Thyroid gland (tissue), 4 donors: Measurements from ENCODE around the gene GJA9. TPM values are rescaled to one million over a fixed set of nuclear protein-coding genes. Genes with fewer than 3 reads are reported as not detected.

Experiments
- DNase-seq, 2 donors: peaks; one replicate each; pipeline ENCODE4 v3.0.0-alpha.2; 2019
- H3K27ac ChIP-seq, 3 donors: fragments of 200-600 bp; sonication (generic); 1 replicate in 2 of 3; 2 replicates in 1 of 3; pipeline ENCODE4 v1.5.1; 2016 to 2019; ENCODE audit warnings: mild to moderate bottlenecking in 1 of 3, moderate library complexity in 1 of 3
- H3K27me3 ChIP-seq: fragments of 200-600 bp; sonication (generic); one replicate; pipeline ENCODE4 v1.5.1; 2019
- H3K36me3 ChIP-seq, 2 donors: fragments of 200-600 bp; sonication (generic); one replicate each; pipeline ENCODE4 v1.5.1; 2016 to 2019
- H3K4me1 ChIP-seq, 2 donors: fragments of 200-600 bp; sonication (generic); one replicate each; pipeline ENCODE4 v1.5.1; 2017 to 2019
- H3K4me3 ChIP-seq, 3 donors: fragments of 200-600 bp; sonication (generic); replicated peaks in 1 of 3; 1 replicate in 2 of 3; 2 replicates in 1 of 3; pipeline ENCODE4 v1.5.1; 2016; ENCODE audit warnings: mild to moderate bottlenecking in 1 of 3
- H3K9me3 ChIP-seq: fragments of 200-600 bp; sonication (generic); one replicate; pipeline ENCODE4 v1.5.1; 2017
- POLR2A ChIP-seq, 2 donors: fragments of 450-650 bp; IDR thresholded peaks; one replicate each; pipeline ENCODE4 v1.6.1; 2017; ENCODE audit warnings: antibody characterized with exemption in 2 of 2, mild to moderate bottlenecking in 2 of 2, moderate library complexity in 1 of 2
- WGBS, 2 donors: methylation state at CpG; one replicate each; pipeline ENCODE4 v1.1.5; 2017; 5-methylcytosine and 5-hydroxymethylcytosine counted together
- intact Hi-C: fragments of 100-400 bp; cut with DNase I; formaldehyde crosslinking; loops from one replicate; pipeline ENCODE4 v1.15.1; 2023
- small RNA-seq: library from RNA; depleted of rRNA; stranded (forward); fragments of <200 nt; gene quantifications from one replicate; pipeline ENCODE3, GENCODE V24; 2016
- total RNA-seq, 4 donors: library from RNA; depleted of rRNA; stranded (reverse); fragments of >200 nt; gene quantifications; one replicate each; pipeline ENCODE4 v1.2.3, GENCODE V29; 2016
- TF ChIP-seq, protein P1 (sequence below), 6 experiments: fragments of 200-600 bp in 3 of 6; fragments of 450-650 bp in 3 of 6; sonication (generic) in 3 of 6; IDR thresholded peaks; one replicate each; pipeline ENCODE4 v1.5.1; 2016 to 2019; ENCODE audit warnings: antibody characterized with exemption in 6 of 6, mild to moderate bottlenecking in 2 of 6, inconsistent platforms in 1 of 6, moderate library complexity in 1 of 6

The GJA9 gene
- total RNA-seq, 4 donors from 2014 or later = not detected

DNA sequence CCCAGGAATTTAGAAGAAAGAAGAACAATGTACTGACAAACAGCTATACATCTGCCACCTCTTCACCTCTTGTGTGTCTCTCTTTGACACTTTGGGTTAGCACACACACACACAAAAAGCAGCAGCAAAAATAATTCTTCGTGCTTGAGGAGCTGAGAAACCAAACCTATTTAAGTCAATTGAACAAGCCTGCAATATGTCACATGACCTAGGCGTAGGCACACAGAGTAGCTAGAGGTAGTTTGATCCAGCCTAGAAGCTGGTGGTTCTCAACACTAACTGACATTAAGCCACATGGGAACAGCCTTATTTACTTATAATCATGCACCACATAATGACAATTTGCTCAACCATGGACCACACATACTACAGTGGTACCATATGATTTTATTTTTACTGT is 54.1 kb downstream of the GJA9 start:
- 57 to 58% methylated on average over 2 of the region's 2 CpGs for WGBS, 2 donors
- TF ChIP-seq, protein P1, sequence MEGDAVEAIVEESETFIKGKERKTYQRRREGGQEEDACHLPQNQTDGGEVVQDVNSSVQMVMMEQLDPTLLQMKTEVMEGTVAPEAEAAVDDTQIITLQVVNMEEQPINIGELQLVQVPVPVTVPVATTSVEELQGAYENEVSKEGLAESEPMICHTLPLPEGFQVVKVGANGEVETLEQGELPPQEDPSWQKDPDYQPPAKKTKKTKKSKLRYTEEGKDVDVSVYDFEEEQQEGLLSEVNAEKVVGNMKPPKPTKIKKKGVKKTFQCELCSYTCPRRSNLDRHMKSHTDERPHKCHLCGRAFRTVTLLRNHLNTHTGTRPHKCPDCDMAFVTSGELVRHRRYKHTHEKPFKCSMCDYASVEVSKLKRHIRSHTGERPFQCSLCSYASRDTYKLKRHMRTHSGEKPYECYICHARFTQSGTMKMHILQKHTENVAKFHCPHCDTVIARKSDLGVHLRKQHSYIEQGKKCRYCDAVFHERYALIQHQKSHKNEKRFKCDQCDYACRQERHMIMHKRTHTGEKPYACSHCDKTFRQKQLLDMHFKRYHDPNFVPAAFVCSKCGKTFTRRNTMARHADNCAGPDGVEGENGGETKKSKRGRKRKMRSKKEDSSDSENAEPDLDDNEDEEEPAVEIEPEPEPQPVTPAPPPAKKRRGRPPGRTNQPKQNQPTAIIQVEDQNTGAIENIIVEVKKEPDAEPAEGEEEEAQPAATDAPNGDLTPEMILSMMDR (IDR thresholded peaks at IDR 0.05) = no peak
- TF ChIP-seq POLR2A (IDR thresholded peaks at IDR 0.05) = no peak
- no peaks in the 10 kb centered on the region for H3K9me3 ChIP-seq
- no peaks in the 10 kb centered on the region for H3K4me1 ChIP-seq
- H3K27me3 ChIP-seq = no peaks in the 10 kb centered on the region
- no peaks in the 10 kb centered on the region for H3K36me3 ChIP-seq
- H3K27ac ChIP-seq = no peak overlapping the region
- no peak overlapping the region for H3K4me3 ChIP-seq
- no peak for DNase-seq
- intact Hi-C loops = no loop called here

DNA sequence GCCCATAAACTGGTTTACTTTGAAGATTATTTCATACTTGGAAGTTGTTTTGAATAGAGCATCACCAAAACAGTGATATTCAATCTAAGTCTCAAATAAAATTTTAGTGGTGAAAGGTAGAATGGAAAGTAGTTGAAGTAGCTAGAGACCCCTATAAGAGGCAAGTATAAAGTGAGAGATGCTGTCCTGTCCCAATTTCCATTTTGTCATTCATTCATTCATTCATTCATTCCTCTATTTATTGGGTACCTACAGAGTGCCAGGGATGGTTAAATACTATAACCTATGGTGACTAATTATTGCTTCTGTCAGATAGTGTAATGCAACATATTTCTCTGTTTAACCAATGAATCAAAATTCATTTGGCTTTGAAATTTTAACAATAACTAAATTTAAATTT is 54.5 kb downstream of the GJA9 start:
- no peak for TF ChIP-seq POLR2A (IDR thresholded peaks at IDR 0.05)
- TF ChIP-seq, protein P1 (IDR thresholded peaks at IDR 0.05) = no peak
- DNase-seq = no peak

DNA sequence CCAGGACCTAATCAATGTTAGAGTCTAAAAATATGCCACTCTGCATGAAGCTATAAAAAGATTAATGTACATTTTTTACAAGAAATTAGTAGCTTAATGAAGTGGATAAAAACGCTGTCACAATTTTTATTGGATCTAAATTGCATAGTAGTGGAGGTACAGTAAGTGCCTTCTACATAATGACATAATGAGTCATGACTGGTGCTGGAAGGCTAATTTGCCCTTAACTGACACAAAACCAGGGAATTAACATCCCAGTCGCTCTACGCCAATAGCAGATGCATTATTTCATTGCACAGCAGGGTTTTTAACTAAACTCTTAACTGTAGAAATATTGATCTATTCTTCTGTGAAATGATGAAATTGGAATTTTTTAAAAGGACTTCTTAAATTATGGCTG is 55.1 kb downstream of the GJA9 start:
- intact Hi-C loops = no loop called here

More for the DNA sequence above, 54.5 kb downstream of the GJA9 start:
- H3K27me3 ChIP-seq = no peaks in the 10 kb centered on the region
- H3K4me1 ChIP-seq = no peaks in the 10 kb centered on the region
- no peaks in the 10 kb centered on the region for H3K9me3 ChIP-seq
- H3K27ac ChIP-seq = no peak overlapping the region
- no peaks in the 10 kb centered on the region for H3K36me3 ChIP-seq
- no peak overlapping the region for H3K4me3 ChIP-seq
- intact Hi-C loops = no loop called here

More for the DNA sequence above, 55.1 kb downstream of the GJA9 start:
- Histone ChIP-seq H3K4me1 (no peaks in the 10 kb centered on the region), H3K9me3 (no peaks in the 10 kb centered on the region), H3K27ac (no peak overlapping the region), H3K4me3 (no peak overlapping the region), H3K36me3 (no peaks in the 10 kb centered on the region), H3K27me3 (no peaks in the 10 kb centered on the region)
- DNase-seq = no peak
- WGBS, 2 donors = 80 to 89% methylated on average over 3 of the region's 3 CpGs
- no peak for TF ChIP-seq POLR2A (IDR thresholded peaks at IDR 0.05)
- TF ChIP-seq, protein P1 (IDR thresholded peaks at IDR 0.05) = no peak

Small RNA genes lying within 50 kb of the gene (small RNA-seq; reads per million reads assigned to genes)
- gene GJA9-MYCBP (not detected), gene RNU6-605P (not detected)

Other genes with a start within 250 kb of the GJA9 start
- gene RRAGC, start 21.8 kb downstream of the GJA9 start, total RNA-seq = 10 to 100 TPM; 13.2 to 20.3 (median 15.7) TPM
- gene MYCBP, start 8.2 kb downstream of the GJA9 start, total RNA-seq = 10 to 100 TPM; 21.6 to 31.4 (median 24.0) TPM
- not detected for gene RHBDL2, start 60.2 kb upstream of the GJA9 start, total RNA-seq
- gene AKIRIN1, start 109.7 kb upstream of the GJA9 start, total RNA-seq = 10 to 100 TPM; 46.8 to 64.6 (median 56.7) TPM
- gene NDUFS5, start 144.8 kb upstream of the GJA9 start, total RNA-seq = 100 to 1,000 TPM; 428 to 631 (median 514) TPM